ENCODE results near the gene TCAP.

Gene TCAP

DNA sequence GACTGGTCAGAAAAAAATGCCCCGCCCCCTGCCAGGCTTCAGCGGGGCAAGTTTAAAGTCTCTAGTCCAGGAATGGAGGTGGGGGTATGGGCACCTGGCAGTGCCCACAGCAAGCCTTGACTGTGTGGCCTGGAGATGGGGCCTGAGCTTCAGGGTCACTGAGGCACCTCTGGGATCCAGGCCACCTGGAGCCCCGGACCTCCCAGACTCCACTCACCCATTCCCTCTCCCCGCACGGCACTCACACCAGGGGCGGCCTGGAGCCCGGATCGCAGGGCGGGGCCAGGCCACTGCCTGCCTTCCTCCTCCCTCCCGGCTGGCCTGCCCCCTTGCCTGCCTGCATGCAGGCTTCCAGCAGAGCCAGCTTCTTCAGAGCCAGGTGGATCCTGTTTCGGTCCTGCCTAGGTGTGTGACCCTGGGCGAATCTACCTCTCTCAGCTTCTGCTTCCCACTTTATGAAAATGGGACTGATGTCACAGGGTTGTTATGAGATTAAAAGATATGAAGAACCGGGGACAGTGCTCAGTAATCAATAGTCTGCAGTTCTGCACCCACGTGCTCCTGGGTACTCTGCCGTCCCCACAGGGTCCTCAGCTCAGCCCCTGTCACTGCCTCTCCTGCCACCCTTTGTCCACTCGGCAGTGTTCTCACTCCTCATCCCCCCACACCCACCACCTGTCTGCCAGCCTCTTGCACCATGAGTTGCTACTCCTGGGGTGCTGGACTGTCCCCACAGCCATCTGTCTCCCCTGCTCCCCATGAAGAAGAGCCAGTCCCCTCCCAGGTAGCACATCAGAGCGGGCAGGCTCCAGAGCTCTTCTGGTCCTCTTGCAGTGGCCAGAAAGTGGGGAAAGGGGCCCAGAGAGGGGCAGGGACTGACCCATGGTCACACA, 1.2 kb upstream of the TCAP start:
- no peak overlapping the region for H3K27ac ChIP-seq (ENCODE audit: low read length)
- peak overlapping the region; percentile 2; the same call in 1 of the 2 replicates for H3K9ac ChIP-seq (ENCODE audit: low read depth, low read length)
- peaks cover 35% of the 10 kb centered on the region for H3K27me3 ChIP-seq (ENCODE audit: insufficient read depth, low read length)
- peak overlapping the region; percentile 52; the same call in 1 of the 2 replicates for H3K4me3 ChIP-seq (ENCODE audit: low read length)
- peaks cover 17% of the 10 kb centered on the region; the same call in 1 of the 2 replicates for H3K36me3 ChIP-seq (ENCODE audit: insufficient read depth, low read depth, low read length)
- H3K4me1 ChIP-seq (ENCODE audit: insufficient read depth, low read length) = peaks cover 19% of the 10 kb centered on the region
- H3K9me3 ChIP-seq (ENCODE audit: insufficient read depth, low read depth, low read length) = no peaks in the 10 kb centered on the region

DNA sequence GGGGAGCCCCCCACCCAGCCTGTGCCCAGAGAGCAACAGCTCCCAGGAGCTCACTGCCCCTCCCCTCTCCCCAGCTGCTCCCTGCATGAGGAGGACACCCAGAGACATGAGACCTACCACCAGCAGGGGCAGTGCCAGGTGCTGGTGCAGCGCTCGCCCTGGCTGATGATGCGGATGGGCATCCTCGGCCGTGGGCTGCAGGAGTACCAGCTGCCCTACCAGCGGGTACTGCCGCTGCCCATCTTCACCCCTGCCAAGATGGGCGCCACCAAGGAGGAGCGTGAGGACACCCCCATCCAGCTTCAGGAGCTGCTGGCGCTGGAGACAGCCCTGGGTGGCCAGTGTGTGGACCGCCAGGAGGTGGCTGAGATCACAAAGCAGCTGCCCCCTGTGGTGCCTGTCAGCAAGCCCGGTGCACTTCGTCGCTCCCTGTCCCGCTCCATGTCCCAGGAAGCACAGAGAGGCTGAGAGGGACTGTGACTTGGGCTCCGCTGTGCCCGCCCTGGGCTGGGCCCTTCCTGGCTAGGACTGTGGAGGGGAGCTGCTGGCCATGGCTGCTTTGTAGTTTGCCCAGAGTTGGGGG, 584 bp downstream of the TCAP start:
- Histone ChIP-seq H3K4me3 (ENCODE audit: low read length) (no peak overlapping the region), H3K36me3 (ENCODE audit: insufficient read depth, low read depth, low read length) (0 out of 2 replicates have a peak, but pooled peaks cover 7% of the 10 kb centered on the region), H3K9me3 (ENCODE audit: insufficient read depth, low read depth, low read length) (no peaks in the 10 kb centered on the region), H3K4me1 (ENCODE audit: insufficient read depth, low read length) (peaks cover 19% of the 10 kb centered on the region), H3K27me3 (ENCODE audit: insufficient read depth, low read length) (peaks cover 52% of the 10 kb centered on the region), H3K9ac (ENCODE audit: low read depth, low read length) (no peak overlapping the region), H3K27ac (ENCODE audit: low read length) (no peak overlapping the region)

DNA sequence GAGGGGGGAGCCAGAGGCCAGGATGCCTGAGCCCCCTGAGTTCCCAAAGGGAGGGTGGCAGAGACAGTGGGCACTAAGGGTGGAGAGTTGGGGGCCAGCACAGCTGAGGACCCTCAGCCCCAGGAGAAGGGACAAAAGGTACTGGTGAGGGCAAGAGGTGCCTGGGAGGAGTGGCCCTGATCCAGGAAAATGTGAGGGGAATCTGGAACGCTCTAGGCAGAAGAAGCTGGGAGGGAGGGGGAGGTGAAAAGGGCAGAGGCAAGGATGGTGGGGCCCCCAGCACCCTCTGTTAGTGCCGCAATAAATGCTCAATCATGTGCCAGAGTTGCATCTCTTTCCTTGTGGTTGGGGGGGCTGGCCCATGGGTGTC, 1.1 kb downstream of the TCAP start:
- Histone ChIP-seq H3K4me3 (ENCODE audit: low read length) (no peak overlapping the region), H3K27ac (ENCODE audit: low read length) (no peak overlapping the region), H3K4me1 (ENCODE audit: insufficient read depth, low read length) (peaks cover 19% of the 10 kb centered on the region), H3K9ac (ENCODE audit: low read depth, low read length) (no peak overlapping the region), H3K27me3 (ENCODE audit: insufficient read depth, low read length) (peaks cover 56% of the 10 kb centered on the region), H3K9me3 (ENCODE audit: insufficient read depth, low read depth, low read length) (no peaks in the 10 kb centered on the region), H3K36me3 (ENCODE audit: insufficient read depth, low read depth, low read length) (0 out of 2 replicates have a peak, but pooled peaks cover 2% of the 10 kb centered on the region)

DNA sequence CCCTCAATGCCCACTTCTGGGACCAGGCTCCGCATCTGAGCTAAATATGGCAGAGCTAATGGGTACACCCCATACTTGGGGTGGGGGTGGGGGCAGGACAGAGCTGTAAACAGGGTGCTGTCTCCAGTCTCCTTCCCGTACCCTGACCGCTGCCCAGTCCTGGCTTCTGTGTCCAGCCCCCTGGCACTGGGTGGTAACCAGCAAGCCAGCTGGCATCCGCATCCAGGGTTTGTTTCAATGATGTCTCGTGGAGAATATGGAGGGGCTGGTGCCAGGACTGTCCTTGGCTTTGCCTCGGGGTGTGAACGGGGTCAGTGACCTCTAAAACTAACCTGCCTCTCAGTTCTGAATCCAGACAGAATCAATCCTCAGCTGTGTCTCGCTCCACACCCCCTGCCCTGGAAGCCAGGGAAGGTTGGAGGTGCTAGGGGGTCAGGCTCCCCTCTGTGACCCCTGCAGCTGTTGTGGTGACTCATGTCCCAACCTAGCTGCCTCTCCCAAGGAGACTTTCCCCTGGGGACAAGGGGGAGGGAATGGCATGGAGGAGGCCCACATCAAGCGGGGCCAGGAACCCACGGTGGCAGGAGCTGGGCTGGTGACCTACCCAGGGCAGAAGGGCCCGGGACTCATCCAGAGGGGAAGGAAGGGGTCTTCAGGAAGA, 1.6 kb downstream of the TCAP start:
- peak overlapping the region; percentile 56; the same call in 1 of the 2 replicates for H3K4me3 ChIP-seq (ENCODE audit: low read length)
- peak overlapping the region; percentile 15; the same call in 1 of the 2 replicates for H3K9ac ChIP-seq (ENCODE audit: low read depth, low read length)
- peaks cover 19% of the 10 kb centered on the region for H3K4me1 ChIP-seq (ENCODE audit: insufficient read depth, low read length)
- peaks cover 56% of the 10 kb centered on the region for H3K27me3 ChIP-seq (ENCODE audit: insufficient read depth, low read length)
- no peaks in the 10 kb centered on the region for H3K36me3 ChIP-seq (ENCODE audit: insufficient read depth, low read depth, low read length)
- no peak overlapping the region for H3K27ac ChIP-seq (ENCODE audit: low read length)
- H3K9me3 ChIP-seq (ENCODE audit: insufficient read depth, low read depth, low read length) = no peaks in the 10 kb centered on the region

DNA sequence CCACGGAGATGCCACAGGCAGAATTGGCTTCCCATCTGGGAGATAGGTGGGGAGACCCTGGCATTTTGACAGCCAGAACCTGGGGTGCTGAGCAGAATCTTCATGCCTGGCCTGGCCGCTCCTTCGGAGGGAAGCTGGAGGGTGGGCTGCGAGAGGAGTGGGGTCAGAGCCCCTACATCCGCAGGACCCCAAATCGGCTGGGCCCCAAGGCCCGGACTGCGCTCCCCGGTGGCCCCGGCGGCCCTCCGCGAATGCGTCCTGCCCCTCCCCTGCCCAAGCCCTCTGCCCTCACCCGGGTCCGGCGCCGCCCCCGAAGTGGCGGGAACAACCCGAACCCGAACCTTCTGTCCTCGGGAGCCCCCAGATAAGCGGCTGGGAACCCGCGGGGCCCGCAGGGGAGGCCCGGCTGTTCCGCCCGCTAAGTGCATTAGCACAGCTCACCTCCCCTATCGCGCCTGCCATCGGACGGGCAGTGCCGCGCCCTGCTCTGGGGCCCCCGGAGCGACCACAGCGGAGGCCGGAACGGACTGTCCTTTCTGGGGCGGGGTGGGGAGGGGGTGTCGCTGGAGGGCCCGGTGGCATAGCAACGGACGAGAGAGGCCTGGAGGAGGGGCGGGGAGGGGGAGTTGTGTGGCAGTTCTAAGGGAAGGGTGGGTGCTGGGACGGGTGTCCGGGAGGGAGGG, 2.3 kb downstream of the TCAP start:
- no peak overlapping the region for H3K27ac ChIP-seq (ENCODE audit: low read length)
- H3K4me3 ChIP-seq (ENCODE audit: low read length) = peak overlapping the region; percentile 56; the same call in 1 of the 2 replicates
- H3K9ac ChIP-seq (ENCODE audit: low read depth, low read length) = peak overlapping the region; percentile 15; the same call in 1 of the 2 replicates
- peaks cover 56% of the 10 kb centered on the region for H3K27me3 ChIP-seq (ENCODE audit: insufficient read depth, low read length)
- H3K4me1 ChIP-seq (ENCODE audit: insufficient read depth, low read length) = peaks cover 19% of the 10 kb centered on the region
- H3K9me3 ChIP-seq (ENCODE audit: insufficient read depth, low read depth, low read length) = no peaks in the 10 kb centered on the region
- H3K36me3 ChIP-seq (ENCODE audit: insufficient read depth, low read depth, low read length) = no peaks in the 10 kb centered on the region

DNA sequence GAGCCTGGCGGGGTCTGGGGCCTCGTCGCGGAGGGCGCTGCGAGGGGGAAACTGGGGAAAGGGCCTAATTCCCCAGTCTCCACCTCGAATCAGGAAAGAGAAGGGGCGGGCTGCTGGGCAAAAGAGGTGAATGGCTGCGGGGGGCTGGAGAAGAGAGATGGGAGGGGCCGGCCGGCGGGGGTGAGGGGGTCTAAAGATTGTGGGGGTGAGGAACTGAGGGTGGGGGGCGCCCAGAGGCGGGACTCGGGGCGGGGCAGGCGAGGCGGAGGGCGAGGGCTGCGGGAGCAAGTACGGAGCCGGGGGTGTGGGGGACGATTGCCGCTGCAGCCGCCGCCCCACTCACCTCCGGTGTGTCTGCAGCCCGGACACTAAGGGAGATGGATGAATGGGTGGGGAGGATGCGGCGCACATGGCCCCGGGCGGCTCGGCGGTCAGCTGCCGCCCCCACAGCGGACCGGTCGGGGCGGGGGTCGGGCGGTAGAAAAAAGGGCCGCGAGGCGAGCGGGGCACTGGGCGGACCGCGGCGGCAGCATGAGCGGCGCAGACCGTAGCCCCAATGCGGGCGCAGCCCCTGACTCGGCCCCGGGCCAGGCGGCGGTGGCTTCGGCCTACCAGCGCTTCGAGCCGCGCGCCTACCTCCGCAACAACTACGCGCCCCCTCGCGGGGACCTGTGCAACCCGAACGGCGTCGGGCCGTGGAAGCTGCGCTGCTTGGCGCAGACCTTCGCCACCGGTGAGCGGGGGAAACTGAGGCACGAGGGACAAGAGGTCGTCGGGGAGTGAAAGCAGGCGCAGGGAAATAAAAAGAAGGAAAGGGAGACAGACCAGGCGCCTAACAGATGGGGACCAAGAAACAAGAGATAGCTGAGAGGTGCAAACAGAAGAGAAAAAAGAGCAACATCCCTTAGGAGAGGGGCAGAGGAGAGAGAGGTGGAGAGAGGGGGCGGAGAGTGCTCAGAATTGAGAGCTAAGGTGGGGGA, 3.1 kb downstream of the TCAP start, which contains the start of gene PNMT:
Gene PNMT (plus strand): TSS at position 509 of the 980 bp plus-strand sequence. CDS start 23 bp downstream, at position 532.
- H3K4me3 ChIP-seq (ENCODE audit: low read length) = peak within 1 kb of the TSS; percentile 56
- peak within 1 kb of the TSS; percentile 4; the same call in 1 of the 2 replicates for H3K9ac ChIP-seq (ENCODE audit: low read depth, low read length)
- H3K27me3 ChIP-seq (ENCODE audit: insufficient read depth, low read length) = peaks cover 56% of the 10 kb centered on the region
- H3K4me1 ChIP-seq (ENCODE audit: insufficient read depth, low read length) = peaks cover 19% of the 10 kb centered on the region
- no peaks in the 10 kb centered on the region for H3K36me3 ChIP-seq (ENCODE audit: insufficient read depth, low read depth, low read length)
- no peak within 1 kb of the TSS for H3K27ac ChIP-seq (ENCODE audit: low read length)
- H3K9me3 ChIP-seq (ENCODE audit: insufficient read depth, low read depth, low read length) = no peaks in the 10 kb centered on the region

DNA sequence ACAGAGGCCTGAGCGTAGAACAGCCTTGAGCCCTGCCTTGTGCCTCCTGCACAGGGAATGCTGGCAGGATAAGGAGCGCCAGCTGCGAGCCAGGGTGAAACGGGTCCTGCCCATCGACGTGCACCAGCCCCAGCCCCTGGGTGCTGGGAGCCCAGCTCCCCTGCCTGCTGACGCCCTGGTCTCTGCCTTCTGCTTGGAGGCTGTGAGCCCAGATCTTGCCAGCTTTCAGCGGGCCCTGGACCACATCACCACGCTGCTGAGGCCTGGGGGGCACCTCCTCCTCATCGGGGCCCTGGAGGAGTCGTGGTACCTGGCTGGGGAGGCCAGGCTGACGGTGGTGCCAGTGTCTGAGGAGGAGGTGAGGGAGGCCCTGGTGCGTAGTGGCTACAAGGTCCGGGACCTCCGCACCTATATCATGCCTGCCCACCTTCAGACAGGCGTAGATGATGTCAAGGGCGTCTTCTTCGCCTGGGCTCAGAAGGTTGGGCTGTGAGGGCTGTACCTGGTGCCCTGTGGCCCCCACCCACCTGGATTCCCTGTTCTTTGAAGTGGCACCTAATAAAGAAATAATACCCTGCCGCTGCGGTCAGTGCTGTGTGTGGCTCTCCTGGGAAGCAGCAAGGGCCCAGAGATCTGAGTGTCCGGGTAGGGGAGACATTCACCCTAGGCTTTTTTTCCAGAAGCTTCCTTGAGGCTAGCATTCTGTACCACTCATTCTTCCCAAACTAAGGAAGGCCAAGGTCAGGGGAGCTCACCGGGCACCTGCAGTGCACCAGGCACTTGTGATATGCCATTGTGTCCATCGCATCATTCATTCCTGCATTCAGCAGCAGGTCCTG, 5.0 kb downstream of the TCAP start:
- H3K36me3 ChIP-seq (ENCODE audit: insufficient read depth, low read depth, low read length) = no peaks in the 10 kb centered on the region
- no peak overlapping the region for H3K9ac ChIP-seq (ENCODE audit: low read depth, low read length)
- H3K4me1 ChIP-seq (ENCODE audit: insufficient read depth, low read length) = peaks cover 13% of the 10 kb centered on the region; the same call in 1 of the 2 replicates
- H3K27ac ChIP-seq (ENCODE audit: low read length) = no peak overlapping the region
- H3K4me3 ChIP-seq (ENCODE audit: low read length) = no peak overlapping the region
- peaks cover 56% of the 10 kb centered on the region for H3K27me3 ChIP-seq (ENCODE audit: insufficient read depth, low read length)
- no peaks in the 10 kb centered on the region for H3K9me3 ChIP-seq (ENCODE audit: insufficient read depth, low read depth, low read length)

DNA sequence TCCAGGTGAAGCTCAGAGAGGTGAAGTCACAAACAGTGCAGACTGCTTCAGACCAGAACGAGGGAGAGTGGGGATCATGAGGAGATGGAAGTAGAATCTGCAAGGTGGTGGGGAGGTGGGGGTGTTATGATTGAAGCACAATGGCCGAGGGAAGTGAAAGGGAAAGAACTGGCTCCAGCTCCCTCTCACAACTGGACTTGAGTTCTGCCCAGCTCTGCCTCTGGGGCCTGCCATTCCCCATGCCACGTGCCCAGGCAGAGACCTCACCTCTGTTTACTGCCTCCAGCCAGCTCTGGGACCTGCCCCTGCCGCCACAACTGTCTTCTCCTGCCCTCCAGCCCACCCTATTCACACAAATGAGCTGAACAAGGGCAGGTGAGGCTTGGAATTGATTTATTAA, 5.6 kb downstream of the TCAP start:
- Histone ChIP-seq H3K4me3 (ENCODE audit: low read length) (no peak overlapping the region), H3K27me3 (ENCODE audit: insufficient read depth, low read length) (peaks cover 53% of the 10 kb centered on the region), H3K9me3 (ENCODE audit: insufficient read depth, low read depth, low read length) (no peaks in the 10 kb centered on the region), H3K4me1 (ENCODE audit: insufficient read depth, low read length) (peaks cover 9% of the 10 kb centered on the region; the same call in 1 of the 2 replicates), H3K27ac (ENCODE audit: low read length) (no peak overlapping the region), H3K9ac (ENCODE audit: low read depth, low read length) (no peak overlapping the region), H3K36me3 (ENCODE audit: insufficient read depth, low read depth, low read length) (no peaks in the 10 kb centered on the region)

DNA sequence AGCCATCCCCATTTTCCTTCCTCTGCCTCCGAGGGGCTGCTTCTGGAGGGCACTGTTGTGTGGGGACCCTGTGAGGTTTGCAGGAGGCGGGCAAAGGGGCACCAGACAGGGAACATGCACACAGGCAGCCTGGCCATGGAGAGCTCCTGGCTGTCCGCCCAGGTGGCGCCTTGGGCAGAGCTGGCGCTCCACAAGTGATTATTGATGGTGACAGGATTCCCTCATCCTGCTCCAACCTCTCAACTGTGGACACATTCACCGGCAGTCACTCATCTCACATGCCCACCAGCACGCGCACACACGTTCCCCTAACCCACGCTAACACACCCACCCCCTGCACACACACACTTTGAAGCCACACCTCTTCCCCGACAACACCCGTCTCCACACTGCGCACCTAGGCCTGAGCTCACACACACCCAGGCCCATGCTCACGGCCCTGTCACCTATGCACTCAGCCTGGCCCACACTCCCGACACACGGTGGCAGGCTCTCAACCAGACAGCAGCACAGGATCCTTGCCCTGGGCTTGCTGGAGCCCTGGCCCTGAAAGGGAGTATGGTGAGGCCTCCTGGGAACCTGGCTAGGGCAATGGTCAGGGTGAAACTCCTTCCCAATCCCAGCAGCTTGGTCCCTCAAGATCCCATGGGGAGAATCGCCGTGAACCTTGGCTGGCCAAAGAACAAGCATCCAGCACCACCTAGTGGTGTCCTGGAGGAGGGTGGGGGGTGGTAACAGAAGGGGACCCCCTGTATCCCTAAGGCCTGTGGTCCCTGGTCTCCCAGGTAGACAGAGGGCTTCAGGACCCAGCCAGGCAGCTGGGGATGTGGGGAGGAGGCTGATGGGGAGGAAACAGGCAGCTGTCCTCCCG, 6.7 kb downstream of the TCAP start:
- Histone ChIP-seq H3K9ac (ENCODE audit: low read depth, low read length) (no peak overlapping the region), H3K4me3 (ENCODE audit: low read length) (no peak overlapping the region), H3K36me3 (ENCODE audit: insufficient read depth, low read depth, low read length) (peaks cover 9% of the 10 kb centered on the region; the same call in 1 of the 2 replicates), H3K4me1 (ENCODE audit: insufficient read depth, low read length) (peaks cover 5% of the 10 kb centered on the region; the same call in 1 of the 2 replicates), H3K27ac (ENCODE audit: low read length) (no peak overlapping the region), H3K9me3 (ENCODE audit: insufficient read depth, low read depth, low read length) (no peaks in the 10 kb centered on the region), H3K27me3 (ENCODE audit: insufficient read depth, low read length) (peaks cover 41% of the 10 kb centered on the region)
